Peyer's patch (tissue), 4 donors: Measurements from ENCODE around the gene HTR2C. TPM values are rescaled to one million over a fixed set of nuclear protein-coding genes. Genes with fewer than 3 reads are reported as not detected.
"Not testable (repeated sequence)": the region's sequence is repeated elsewhere in the genome, so short reads cannot be mapped to it uniquely, and the experiment has no call there.

ENCODE experiments used
- DNase-seq, 3 donors: peaks; one replicate each; pipeline ENCODE4 v3.0.0-alpha.2; 2017 to 2019
- H3K27ac ChIP-seq, 4 donors: fragments of 200-600 bp; sonication (generic); one replicate each; pipeline ENCODE4 v1.5.1; 2016 to 2019
- H3K27me3 ChIP-seq, 2 donors: fragments of 200-600 bp; sonication (generic); one replicate each; pipeline ENCODE4 v1.5.1; 2019
- H3K36me3 ChIP-seq, 3 donors: fragments of 200-600 bp; sonication (generic); one replicate each; pipeline ENCODE4 v1.5.1; 2016 to 2019
- H3K4me1 ChIP-seq, 4 donors: fragments of 200-600 bp; sonication (generic); one replicate each; pipeline ENCODE4 v1.5.1; 2016 to 2019
- H3K4me3 ChIP-seq, 4 donors: fragments of 200-600 bp; sonication (generic); 1 replicate in 3 of 4; 2 replicates in 1 of 4; pipeline ENCODE4 v1.5.1; 2016 to 2019; ENCODE audit warnings: mild to moderate bottlenecking in 1 of 4
- H3K9me3 ChIP-seq, 4 donors: fragments of 200-600 bp; sonication (generic); one replicate each; pipeline ENCODE4 v1.5.1; 2016 to 2019; ENCODE audit warnings: mild to moderate bottlenecking in 1 of 4
- CTCF ChIP-seq, 6 experiments: fragments of 450-650 bp in 4 of 6; fragments of 200-600 bp in 2 of 6; sonication (generic) in 1 of 6; IDR thresholded peaks; one replicate each; pipeline ENCODE4 v1.5.1; 2017 to 2019; ENCODE audit warnings: antibody characterized with exemption in 6 of 6, mild to moderate bottlenecking in 3 of 6, moderate library complexity in 1 of 6
- POLR2A ChIP-seq, 2 donors: fragments of 450-650 bp; IDR thresholded peaks; one replicate each; pipeline ENCODE4 v1.5.1; 2017; ENCODE audit warnings: antibody characterized with exemption in 2 of 2, mild to moderate bottlenecking in 2 of 2, moderate library complexity in 2 of 2
- total RNA-seq, 4 donors: library from RNA; depleted of rRNA; stranded (reverse); fragments of >200 nt; gene quantifications; one replicate each; pipeline ENCODE4 v1.1.0, GENCODE V29; 2016

HTR2C gene
- total RNA-seq, 4 donors from 2014 or later, result not detected

- no peak for TF ChIP-seq CTCF (IDR thresholded peaks at IDR 0.05)
- TF ChIP-seq POLR2A (IDR thresholded peaks at IDR 0.05), result no peak
- peak overlapping the region in 1 of 4 donors; percentile 19 for H3K4me3 ChIP-seq
- no peak overlapping the region for H3K27ac ChIP-seq
- DNase-seq, result no peak
- no peaks in the 10 kb centered on the region for H3K9me3 ChIP-seq
- H3K27me3 ChIP-seq, result no peaks in the 10 kb centered on the region
- no peaks in the 10 kb centered on the region for H3K4me1 ChIP-seq
- no peaks in the 10 kb centered on the region for H3K36me3 ChIP-seq
Observed at GRCh38 chrX:114584375-114584943, 573 bp downstream of the HTR2C start.

GRCh38 chrX:114584983-114585842, 1.3 kb downstream of the HTR2C start:
- no peak for DNase-seq
- Histone ChIP-seq H3K9me3 (no peaks in the 10 kb centered on the region), H3K4me3 (no peak overlapping the region), H3K27ac (no peak overlapping the region), H3K36me3 (no peaks in the 10 kb centered on the region), H3K27me3 (no peaks in the 10 kb centered on the region), H3K4me1 (no peaks in the 10 kb centered on the region)
- no peak for TF ChIP-seq CTCF (IDR thresholded peaks at IDR 0.05)
- no peak for TF ChIP-seq POLR2A (IDR thresholded peaks at IDR 0.05)

GRCh38 chrX:114591121-114591520, 7.2 kb downstream of the HTR2C start:
- no peaks in the 10 kb centered on the region for H3K9me3 ChIP-seq
- H3K4me3 ChIP-seq, result no peak overlapping the region
- H3K4me1 ChIP-seq, result no peaks in the 10 kb centered on the region
- DNase-seq, result no peak
- no peak overlapping the region for H3K27ac ChIP-seq
- no peaks in the 10 kb centered on the region for H3K27me3 ChIP-seq
- no peaks in the 10 kb centered on the region for H3K36me3 ChIP-seq
- TF ChIP-seq POLR2A (IDR thresholded peaks at IDR 0.05), result no peak

GRCh38 chrX:114599305-114599704, 15.4 kb downstream of the HTR2C start:
- no peak overlapping the region for H3K27ac ChIP-seq
- no peaks in the 10 kb centered on the region for H3K27me3 ChIP-seq
- no peaks in the 10 kb centered on the region for H3K9me3 ChIP-seq
- H3K4me3 ChIP-seq, result no peak overlapping the region
- H3K4me1 ChIP-seq, result no peaks in the 10 kb centered on the region
- DNase-seq, result no peak
- no peak for TF ChIP-seq CTCF (IDR thresholded peaks at IDR 0.05)
- no peaks in the 10 kb centered on the region for H3K36me3 ChIP-seq

- TF ChIP-seq CTCF (IDR thresholded peaks at IDR 0.05) (no peak), POLR2A (IDR thresholded peaks at IDR 0.05) (no peak)
- no peaks in the 10 kb centered on the region for H3K9me3 ChIP-seq
- no peaks in the 10 kb centered on the region for H3K27me3 ChIP-seq
- H3K4me3 ChIP-seq, result no peak overlapping the region
- no peak overlapping the region for H3K27ac ChIP-seq
- DNase-seq, result no peak
- no peaks in the 10 kb centered on the region for H3K4me1 ChIP-seq
- no peaks in the 10 kb centered on the region for H3K36me3 ChIP-seq
Observed at GRCh38 chrX:114599911-114600310, 16.0 kb downstream of the HTR2C start.

GRCh38 chrX:114606619-114607018, 22.7 kb downstream of the HTR2C start:
- not testable (repeated sequence) for H3K4me1 ChIP-seq, H3K27me3 ChIP-seq, H3K9me3 ChIP-seq, H3K27ac ChIP-seq, H3K36me3 ChIP-seq, H3K4me3 ChIP-seq, DNase-seq
